Stomach (tissue), 4 donors: Measurements from ENCODE around the gene SAMD1.

Experiments used
- CTCF ChIP-seq, 7 experiments: fragments of 450-650 bp in 4 of 7; fragments of 200-600 bp in 3 of 7; sonication (generic) in 3 of 7; IDR thresholded peaks; one replicate each; pipeline ENCODE4 v1.5.1; 2016 to 2019; ENCODE audit warnings: antibody characterized with exemption in 7 of 7, control low read depth in 2 of 7, mild to moderate bottlenecking in 1 of 7
- POLR2A ChIP-seq, 4 donors: fragments of 450-650 bp; IDR thresholded peaks; one replicate each; pipeline ENCODE4 v1.6.1; 2016; ENCODE audit warnings: antibody characterized with exemption in 4 of 4, control low read depth in 2 of 4, mild to moderate bottlenecking in 1 of 4, moderate library complexity in 1 of 4

GRCh38 chr19:14070268-14071050 is 20.1 kb downstream of the SAMD1 start:
- TF ChIP-seq CTCF (IDR thresholded peaks at IDR 0.05) (no peak), POLR2A (IDR thresholded peaks at IDR 0.05) (no peak)
